HG03064 (cell line): ENCODE results near the gene CALHM5.

Experiments
- ATAC-seq: cut with Tn5 transposase; IDR thresholded peaks from one replicate; pipeline ENCODE4 v1.9.1; 2021; ENCODE audit warnings: low read depth; ENCODE audit not compliant: unreplicated experiment

Gene CALHM5

DNA sequence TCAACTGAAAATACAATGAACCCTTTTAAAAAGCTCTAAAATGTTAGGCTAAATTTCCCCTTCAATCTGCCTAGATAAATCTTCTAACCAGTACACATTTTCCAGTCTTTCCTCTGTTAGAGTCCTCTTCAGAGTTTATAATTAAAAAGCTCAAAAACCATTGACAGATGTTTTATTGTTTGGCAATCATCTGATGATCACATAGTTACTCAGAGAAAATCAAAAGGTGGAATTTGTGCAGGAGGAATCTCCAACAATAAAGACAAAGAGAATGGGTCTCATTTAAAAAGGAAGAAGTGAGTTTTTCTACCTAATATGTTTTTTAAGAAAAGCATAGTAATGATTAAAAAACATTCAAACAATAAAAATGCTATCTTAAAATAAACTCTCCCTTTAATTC, 31.0 kb downstream of the CALHM5 start:
- ATAC-seq, result no peak

DNA sequence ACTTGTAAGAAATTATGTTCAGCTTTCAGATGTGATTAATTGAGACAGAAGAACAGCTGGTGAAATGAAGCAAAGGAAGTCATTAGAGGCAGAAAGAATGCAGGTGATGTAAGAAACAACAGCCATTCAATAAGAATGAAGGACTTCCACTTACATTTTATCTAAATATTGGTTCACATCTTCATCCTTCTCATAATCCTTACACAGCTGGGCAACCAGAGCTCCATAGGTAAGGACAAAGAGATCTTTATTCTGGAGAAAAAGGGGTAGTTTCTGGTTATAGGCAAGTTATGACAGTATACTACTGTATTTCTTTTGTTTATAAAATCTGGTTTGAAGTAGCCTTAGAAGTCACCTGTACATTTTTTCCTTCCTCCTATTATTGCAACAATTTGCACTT, 31.7 kb downstream of the CALHM5 start:
- no peak for ATAC-seq

GRCh38 chr6:116545651-116546050, 34.2 kb downstream of the CALHM5 start, which contains the start of gene TRAPPC3L:
TSS of gene TRAPPC3L (minus strand) at chr6:116545684. CDS start at chr6:116545514, 170 bp downstream.
- no peak for ATAC-seq

- no peak for ATAC-seq
These were observed 35.9 kb downstream of the CALHM5 start for GRCh38 chr6:116547358-116547757.

- ATAC-seq, result no peak
These were observed 39.4 kb downstream of the CALHM5 start for GRCh38 chr6:116550796-116551195.

DNA sequence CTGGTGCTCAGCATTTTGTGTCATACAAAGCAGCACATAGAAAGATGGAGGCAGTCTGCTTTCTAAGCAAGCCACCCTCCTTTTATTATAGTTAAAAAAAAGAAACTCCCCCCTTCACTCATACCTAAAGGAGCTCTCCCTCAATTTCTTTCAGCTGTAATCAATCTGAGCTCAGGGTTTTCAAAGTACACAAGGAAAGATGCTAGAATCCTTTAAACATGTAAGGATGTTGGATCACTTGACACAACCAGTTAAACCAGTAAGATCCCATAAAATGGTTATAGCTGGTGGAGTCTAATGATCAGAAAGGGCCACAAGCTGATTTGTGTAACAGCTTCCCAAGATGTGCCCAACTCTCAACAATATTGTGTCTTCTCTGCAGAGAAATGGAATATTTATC, 42.0 kb downstream of the CALHM5 start, which contains the start of gene CALHM4:
TSS of gene CALHM4 (plus strand) at position 301 of the 400 bp plus-strand sequence. CDS start at position 344, 43 bp downstream.
- no peak for ATAC-seq

DNA sequence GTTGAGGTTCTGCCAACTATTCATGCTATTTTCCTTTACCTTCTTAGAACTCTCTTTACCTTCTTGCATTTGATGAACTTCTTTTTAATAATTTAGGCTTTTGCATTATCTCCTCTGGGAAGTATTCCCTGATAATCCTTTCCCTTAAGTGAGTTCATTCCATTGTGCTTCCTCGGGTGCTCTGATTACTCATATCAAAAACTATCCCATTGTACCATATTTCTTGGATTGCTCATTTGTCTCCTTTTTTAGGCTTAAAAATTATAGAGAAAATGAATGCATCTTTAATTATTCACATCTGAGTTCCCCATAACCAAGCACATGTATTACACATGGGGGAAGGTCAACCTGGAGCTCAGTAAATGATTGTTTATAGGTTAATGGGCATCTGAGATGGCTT, 44.6 kb downstream of the CALHM5 start:
- no peak for ATAC-seq

GRCh38 chr6:116556814-116557415, 45.5 kb downstream of the CALHM5 start:
- no peak for ATAC-seq

DNA sequence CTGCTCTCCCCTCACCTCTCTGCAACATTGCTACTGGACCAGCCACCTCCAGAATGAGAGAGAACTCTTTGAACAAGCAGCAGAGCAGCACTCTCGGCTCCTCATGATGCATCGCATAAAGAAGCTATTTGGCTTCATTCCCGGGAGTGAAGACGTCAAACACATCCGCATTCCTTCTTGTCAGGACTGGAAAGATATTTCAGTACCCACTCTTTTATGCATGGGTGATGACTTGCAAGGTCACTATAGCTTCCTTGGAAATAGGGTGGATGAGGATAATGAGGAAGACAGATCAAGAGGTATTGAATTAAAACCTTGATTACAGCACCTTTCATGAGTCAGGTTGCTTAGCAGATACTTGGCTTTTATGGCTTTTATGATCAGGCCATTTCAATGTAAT, 46.5 kb downstream of the CALHM5 start:
- no peak for ATAC-seq

GRCh38 chr6:116560130-116560529, 48.7 kb downstream of the CALHM5 start:
- ATAC-seq, result no peak

DNA sequence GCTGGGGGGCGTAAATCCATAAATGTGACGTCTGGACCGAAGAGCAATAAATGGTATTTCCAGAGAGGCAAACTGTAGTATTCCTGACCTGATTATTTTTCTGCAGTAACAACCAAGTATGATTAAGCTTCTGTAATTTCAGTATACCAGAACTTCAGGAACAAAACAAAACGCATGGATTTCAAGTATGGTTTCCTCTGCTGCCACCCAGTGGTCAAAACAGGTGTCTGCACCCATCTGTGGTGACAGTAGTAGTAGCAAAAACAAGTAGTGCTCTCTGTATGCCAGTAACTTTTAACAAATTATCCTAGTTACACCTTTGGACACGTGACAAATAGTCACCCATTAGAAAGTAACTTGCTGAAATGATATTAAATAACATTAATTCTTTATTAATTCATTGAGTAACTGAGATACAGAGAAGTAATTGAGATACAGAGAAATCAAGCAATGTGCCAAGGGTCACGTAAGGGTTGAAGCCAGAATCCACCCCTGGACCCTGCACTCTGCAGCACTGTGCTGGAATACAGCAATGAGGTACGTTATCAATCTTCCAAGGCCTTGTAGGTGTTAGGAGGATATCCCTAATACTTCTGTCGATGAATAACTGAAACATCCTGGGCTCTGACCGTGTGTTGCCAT, 50.1 kb downstream of the CALHM5 start:
- ATAC-seq, result no peak

DNA sequence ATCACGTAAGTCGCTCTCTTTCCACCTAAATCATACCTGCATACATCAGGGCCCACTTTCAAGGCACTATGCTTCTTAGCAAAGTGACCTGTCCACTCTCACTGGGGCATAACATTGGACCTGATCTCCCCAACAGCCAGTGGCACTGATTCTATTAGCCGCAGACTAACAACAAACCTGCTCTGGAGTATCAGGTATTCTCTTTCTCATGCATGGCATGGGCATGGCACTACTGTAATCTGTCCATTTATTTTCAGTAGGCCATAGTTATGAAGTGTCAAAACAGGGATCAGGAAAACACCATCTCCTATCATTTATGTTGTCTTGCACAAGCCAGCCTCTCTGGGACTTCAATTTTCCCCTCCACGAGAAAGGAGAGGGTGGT, 50.6 kb downstream of the CALHM5 start:
- ATAC-seq, result no peak

DNA sequence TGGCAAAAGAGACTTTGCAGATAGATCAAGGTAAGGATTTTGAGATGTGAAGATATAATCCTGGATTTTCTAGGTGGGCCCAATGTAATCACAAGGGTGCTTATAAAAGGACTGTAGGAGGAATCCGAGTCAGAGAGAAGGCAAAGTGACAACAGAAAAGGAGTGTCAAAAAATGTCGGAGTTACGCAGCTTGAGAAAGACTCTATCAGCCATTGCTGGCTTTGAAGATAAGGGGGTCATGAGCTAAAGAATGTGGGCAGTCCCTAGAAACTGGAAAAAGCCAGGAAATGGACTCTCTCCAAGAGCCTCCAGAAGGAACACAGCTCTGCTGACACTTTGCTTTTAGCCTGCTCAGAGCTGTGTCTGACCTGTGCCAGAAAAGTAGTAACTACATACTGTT, 51.2 kb downstream of the CALHM5 start:
- ATAC-seq, result no peak

DNA sequence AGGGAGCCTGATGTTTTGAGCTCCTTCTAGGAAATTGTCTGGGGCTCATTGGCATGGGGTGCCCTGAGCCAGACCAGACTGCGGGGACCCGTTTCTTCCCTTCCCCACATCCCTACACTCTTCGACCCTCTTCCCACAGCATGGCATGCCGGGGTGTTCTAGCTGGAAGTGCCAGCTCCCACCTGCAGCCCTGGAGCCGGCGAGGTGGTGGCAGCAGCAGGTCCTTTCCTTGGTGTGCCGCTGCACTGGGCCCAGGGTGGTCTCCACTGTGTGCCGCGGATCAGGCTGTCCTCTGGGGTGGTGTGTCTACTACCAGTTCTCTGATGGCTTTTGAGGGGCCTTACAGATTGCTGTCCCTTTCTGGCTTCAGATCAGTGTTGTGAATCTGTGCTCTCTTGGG, 52.4 kb downstream of the CALHM5 start:
- ATAC-seq, result no peak

- ATAC-seq, result no peak
These were observed 52.9 kb downstream of the CALHM5 start for GRCh38 chr6:116564311-116564710.

DNA sequence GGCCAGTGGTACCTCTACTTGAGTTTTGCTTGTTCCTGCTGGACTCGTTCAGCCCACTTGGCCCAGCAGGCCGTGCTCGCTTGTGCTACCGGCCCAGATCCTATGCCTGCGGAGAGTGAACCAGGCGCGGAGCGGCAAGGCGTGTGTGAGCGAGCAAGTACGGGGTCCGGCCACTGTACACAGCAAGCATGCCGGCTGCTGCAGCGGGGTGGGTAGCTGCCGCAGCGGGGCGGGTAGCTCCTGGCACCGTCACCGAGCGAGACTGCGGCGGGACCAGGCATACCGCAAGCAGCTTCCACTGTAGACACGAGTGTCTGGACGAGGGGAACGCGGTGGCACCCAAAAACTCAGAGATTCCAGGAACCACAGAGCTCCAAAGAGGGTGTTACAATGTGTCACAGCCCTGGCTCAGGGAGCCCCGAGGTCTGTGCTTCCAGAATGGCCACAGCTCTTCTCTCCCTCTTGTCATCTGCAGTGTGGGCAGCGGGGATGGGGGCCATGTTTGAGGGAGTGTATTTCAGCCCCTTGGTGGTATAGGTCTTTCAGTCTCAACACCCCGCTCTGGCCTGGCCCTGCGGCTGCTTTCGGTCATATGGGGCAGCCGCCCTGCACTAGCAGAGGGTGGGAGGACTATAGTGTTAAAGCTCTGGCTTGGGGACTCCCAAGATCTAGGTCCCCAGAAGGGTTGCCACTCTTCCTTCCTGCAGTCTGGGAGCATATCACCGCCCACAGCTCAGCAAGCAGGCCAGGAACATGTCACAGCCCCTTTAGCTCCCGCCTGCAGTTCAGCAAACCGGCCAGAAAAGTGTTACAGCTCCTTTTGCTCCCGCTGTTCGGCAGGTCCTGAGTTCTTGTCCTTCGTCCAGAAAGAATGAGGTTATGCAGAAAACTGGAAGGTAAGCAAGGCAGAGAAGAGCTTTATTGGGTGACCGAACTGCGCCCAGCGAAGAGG, 53.8 kb downstream of the CALHM5 start:
- no peak for ATAC-seq

DNA sequence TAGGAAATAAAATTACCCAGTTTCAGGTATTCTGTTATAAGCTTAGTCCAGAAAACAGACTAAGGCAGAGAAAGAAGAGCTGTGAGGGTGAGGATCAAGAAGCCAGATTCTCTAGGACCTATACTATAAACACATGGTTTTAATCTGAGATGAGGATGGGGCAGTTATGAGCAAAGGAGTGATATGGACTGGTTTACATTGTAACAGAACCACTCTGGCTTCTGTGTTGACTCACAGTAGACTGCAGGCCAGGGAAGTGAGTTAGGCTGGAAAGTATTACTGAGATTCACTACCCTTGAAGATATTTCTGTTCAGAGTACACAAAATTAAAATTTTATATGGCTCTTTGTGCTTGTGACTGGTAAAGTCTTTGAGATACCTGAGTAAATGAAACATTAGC, 56.7 kb downstream of the CALHM5 start:
- no peak for ATAC-seq

- no peak for ATAC-seq
These were observed 57.6 kb downstream of the CALHM5 start for GRCh38 chr6:116568821-116569755.

GRCh38 chr6:116570856-116571682, 59.6 kb downstream of the CALHM5 start, which contains the start of gene RWDD1:
TSS of gene RWDD1 (plus strand) at chr6:116571504. CDS start at chr6:116571583, 79 bp downstream.
- ATAC-seq, result peak; percentile 97
